CD4-positive, alpha-beta T cell treated with Interferon alpha-2 for 1 hour (primary cell): ENCODE measurements around the gene COP1.

Experiments used
- DNase-seq, 2 donors: peaks; one replicate each; pipeline ENCODE4 v3.0.0-alpha.2; 2020 to 2022

COP1 gene

GRCh38 chr1:175947771-175948170 lies 259.3 kb downstream of the COP1 start:
- no peak for DNase-seq

GRCh38 chr1:175944591-175944990 lies 262.5 kb downstream of the COP1 start:
- DNase-seq, result no peak

DNA sequence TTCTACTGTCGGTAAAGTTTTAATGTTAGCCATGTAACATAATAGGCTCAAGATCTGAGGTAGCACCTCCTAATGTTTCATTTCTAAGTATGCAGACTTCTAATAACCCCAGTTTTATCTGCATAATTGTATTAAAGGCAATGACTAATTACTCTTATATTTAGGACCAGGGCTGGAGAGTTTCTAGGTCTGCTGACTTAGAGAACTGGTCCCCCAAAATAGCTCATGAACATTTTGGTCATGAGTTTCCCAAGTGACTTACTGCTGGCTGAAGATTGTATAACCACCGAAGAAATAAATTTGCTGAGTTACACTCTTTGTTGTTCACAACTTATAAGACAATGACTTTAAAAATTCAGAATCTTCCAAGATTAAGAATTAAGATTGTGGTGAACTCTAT lies 265.9 kb downstream of the COP1 start:
- DNase-seq, result no peak

DNA sequence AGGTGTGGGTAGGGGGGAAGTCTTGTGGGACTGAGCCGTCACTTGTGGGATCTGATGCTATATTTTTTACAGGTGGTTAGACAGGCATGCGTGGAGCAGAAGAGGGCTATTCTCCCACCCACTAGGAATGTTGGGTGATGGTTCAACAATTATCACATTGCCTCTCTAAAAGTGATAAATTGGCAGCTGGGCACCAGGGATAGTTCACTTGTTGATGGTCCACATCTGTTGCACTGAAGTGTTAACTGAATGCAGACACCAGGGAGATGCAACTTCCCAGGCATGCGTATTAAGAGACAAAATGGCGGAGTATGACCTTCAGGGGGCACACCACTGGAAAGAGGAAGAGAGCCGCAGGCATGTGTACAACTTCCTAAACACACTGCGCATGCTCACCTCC lies 270.4 kb downstream of the COP1 start:
- DNase-seq, result no peak

GRCh38 chr1:175935566-175936115 lies 271.4 kb downstream of the COP1 start:
- no peak for DNase-seq

DNA sequence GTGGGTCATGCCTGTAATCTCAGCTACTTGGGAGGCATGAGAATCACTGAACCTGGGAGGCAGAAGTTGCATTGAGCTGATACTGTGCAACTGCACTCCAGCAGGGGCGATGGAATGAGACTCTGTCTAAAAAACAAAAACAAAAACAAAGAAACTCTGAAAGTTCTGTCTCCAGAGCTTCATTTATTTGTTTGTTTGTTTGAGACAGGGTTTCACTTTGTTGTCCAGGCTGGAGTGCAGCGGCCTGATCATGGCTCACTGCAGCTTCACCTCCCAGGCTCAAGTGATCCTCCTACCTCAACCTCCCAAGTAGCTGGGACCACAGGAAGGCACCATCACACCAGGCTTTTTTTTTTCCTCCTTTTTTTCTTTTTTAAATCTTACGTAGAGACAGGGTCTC lies 271.9 kb downstream of the COP1 start:
- no peak for DNase-seq

DNA sequence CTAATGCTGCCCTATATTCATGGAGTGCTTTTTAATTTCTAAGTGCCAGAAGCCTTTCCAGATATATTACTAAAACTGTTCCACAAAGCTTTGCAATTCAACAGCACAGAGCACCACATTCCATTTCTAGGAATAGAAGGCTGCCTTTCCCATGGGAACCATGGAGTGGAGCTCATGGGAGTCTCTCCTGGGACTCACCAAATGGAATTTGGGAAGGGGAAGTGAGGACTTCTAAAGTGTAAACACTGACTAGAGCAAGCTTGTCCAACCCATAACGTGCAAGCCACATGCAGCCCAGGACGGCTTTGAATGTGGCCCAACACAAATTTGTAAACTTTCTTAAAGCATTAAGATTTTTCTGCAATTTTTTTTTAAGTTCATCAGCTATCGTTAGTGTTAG lies 273.3 kb downstream of the COP1 start:
- no peak for DNase-seq

GRCh38 chr1:175927944-175928343 lies 279.1 kb downstream of the COP1 start:
- no peak for DNase-seq

- DNase-seq, result no peak
Observed at GRCh38 chr1:175922254-175922881, 284.7 kb downstream of the COP1 start.

DNA sequence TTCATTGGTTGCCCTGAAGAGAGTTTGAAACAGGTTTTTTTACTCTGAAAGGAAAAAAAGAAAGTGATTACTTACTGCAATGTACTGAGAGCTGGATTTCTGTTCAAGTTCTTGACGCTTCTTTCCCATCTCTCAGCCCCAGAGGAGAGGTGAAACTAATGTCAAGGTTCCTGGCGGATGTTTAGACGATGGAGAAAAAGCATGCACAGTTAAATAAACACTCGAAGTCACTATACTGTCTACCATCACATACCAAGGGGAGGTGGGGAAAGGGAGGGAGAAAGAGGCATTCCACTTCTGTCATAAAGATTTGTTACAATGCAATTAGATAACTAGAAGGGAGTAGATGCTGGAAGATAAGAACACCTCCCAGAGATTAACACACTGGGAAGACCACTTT lies 286.7 kb downstream of the COP1 start:
- no peak for DNase-seq

DNA sequence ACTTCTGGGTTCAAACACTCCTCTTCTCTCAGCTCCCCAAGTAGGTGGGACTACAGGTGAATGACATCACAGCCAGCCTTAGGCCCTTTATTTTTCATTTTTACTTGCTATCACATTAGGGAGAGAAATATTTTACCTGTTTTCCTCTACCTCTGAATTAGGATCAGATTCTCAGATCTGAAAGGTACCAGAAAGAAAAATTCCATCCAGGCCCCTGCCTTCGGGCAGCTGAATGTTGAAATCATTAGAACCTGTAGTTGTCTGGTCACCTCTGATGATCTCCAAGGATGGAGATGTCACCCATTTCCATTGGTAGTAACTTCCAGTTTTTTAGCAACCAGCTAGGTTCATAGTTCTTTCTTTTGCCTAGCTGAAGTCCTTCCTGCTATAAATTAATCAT lies 288.1 kb downstream of the COP1 start:
- no peak for DNase-seq

GRCh38 chr1:175918364-175918801 lies 288.7 kb downstream of the COP1 start:
- no peak for DNase-seq

GRCh38 chr1:175914115-175914514 lies 293.0 kb downstream of the COP1 start:
- no peak for DNase-seq

- no peak for DNase-seq
Observed at GRCh38 chr1:175911138-175911537, 295.9 kb downstream of the COP1 start.

DNA sequence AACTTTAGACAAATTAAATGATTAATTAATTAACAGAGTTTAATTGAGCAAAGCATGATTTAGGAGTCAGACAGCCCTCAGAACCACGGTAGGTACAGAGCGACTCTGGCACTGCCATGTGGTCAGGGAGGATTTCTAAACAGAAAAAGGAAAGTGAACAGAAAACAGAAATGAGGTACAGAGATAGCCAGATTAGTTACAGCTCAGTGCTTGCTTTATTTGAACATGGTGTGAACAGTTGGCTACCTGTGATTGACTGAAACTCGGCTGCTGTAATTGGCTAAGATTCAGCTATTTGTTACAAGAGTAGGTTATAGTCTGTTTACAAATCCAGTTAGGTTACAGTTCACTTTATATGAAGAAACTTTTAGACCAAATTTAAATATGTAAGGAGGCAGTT lies 300.7 kb downstream of the COP1 start:
- no peak for DNase-seq

DNA sequence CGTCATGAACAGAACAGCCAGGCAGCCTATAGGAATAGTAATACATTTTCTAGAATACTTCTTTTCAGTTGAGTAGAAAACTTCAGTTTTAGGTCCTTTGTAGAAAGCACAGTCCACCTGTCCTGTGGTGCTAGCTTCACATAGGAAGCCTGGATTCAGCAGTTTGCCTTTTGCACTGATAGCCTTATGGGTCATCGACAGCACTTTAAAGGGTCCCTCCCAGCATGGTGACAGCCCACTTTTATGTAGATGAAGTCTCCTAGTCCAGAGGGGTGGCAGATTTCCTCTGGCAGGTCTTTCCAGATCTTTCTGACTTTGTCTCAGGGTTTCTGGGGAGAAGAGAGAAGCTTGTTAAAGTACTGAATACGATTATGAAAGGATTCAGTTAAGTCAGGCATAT lies 302.3 kb downstream of the COP1 start:
- no peak for DNase-seq

GRCh38 chr1:175902281-175902680 lies 304.8 kb downstream of the COP1 start:
- DNase-seq, result no peak

GRCh38 chr1:175901076-175901836 lies 305.8 kb downstream of the COP1 start:
- DNase-seq, result no peak

DNA sequence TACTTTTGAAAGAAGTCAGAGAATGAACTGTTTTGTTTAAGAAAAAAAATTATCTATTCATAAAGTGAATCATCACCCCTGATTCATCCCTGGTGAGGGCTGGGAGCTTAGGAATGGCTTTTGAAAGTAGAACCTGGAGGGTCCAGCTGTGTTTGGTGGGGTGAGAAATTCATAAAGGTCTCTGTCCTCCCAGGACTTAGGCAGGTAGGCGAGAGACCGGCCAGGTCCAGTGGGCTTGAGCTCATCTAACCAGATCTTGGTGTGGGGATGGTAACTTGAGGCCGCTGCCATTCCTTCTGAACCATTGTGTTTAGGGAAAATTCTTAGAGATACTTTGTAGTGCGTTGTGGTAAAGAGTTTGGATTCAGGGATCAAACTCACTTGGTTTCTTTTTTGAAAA lies 306.9 kb downstream of the COP1 start:
- no peak for DNase-seq

DNA sequence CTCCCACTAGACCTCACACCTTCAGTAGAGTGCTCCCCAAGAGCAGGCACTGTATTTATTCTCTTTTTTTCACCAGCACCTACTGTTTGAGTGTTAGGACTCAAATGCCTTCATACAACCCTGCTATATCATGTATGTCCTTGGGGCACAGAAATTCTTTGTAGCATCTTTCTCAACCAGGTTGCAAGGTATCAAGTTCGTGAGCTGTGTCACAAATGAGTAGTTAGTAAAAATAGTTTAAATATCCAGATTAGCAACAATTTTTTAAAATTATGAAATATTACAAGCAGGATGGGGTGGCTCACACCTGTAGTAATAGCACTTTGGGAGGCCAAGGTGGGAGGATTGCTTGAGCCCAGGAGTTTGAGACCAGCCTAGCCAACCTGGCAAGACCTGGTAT lies 311.1 kb downstream of the COP1 start:
- no peak for DNase-seq
